Activated CD4-positive, alpha-beta T cell treated with anti-CD3 and anti-CD28 coated beads for 24 hours (primary cell): Measurements from ENCODE around the gene ABI1.
"Not testable (repeated sequence)": the region's sequence is repeated elsewhere in the genome, so short reads cannot be mapped to it uniquely, and the experiment has no call there.

Experiments used
- DNase-seq, 2 donors: peaks; one replicate each; pipeline ENCODE4 v3.0.0-alpha.2; 2020; ENCODE audit warnings: low read depth in 2 of 2

Gene ABI1

GRCh38 chr10:26804418-26805393 lies 56.1 kb downstream of the ABI1 start:
- DNase-seq: no peak

DNA sequence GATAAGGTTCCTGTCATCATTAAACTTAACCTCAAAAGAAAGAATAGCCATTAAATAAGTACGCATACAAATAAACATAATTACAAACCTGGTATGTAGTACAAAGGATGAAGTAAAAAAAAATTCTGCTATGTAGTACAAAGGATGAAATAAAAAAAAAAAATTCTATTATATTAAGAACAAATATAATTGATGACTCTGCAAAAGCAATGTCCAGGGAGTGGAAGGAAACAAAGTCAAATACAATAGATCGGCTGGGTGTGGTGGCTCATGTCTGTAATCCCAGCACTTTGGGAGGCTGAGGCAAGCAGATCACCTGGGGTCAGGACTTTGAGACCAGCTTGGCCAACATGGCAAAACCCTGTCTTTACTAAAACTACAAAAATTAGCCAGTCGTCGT lies 56.9 kb downstream of the ABI1 start:
- no peak for DNase-seq

GRCh38 chr10:26802527-26802926 lies 58.2 kb downstream of the ABI1 start:
- DNase-seq: no peak

GRCh38 chr10:26801831-26802230 lies 58.9 kb downstream of the ABI1 start:
- DNase-seq: no peak

GRCh38 chr10:26801274-26801673 lies 59.5 kb downstream of the ABI1 start:
- no peak for DNase-seq

DNA sequence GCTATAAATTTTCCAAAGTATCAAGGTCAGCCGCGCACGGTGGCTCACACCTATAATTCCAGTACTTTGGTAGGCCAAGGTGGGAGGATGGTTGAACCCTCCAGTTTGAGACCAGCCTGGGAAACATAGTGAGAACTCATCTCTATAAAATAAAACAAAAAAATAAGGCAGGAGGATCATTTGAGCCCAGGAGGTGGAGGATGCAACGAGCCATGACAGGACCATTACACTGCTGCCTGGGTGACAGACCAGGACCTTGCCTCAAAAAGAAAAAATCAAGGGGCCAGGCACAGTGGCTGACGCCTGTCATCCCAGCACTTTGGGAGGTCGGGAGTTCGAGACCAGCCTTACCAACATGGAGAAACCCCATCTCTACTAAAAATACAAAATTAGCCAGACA lies 60.3 kb downstream of the ABI1 start:
- no peak for DNase-seq

DNA sequence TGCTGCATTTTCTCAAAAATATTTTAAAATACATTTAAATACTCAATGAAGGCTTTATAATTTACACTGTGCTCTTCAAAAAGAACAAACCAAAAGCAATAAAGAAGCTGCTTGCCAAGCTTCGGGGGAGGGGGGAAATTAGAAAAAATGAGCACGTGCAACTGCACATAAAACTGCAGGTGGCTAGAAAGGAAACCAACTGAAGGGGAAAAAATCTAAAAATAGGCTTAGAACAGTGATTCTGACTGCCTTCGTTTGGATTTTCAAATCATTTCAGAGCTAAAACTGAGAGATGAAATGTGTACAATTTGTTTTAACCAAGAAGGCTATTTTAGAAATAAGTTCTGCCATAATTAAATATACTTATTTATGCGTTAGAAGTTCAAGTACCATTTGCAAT lies 61.4 kb downstream of the ABI1 start:
- no peak for DNase-seq

DNA sequence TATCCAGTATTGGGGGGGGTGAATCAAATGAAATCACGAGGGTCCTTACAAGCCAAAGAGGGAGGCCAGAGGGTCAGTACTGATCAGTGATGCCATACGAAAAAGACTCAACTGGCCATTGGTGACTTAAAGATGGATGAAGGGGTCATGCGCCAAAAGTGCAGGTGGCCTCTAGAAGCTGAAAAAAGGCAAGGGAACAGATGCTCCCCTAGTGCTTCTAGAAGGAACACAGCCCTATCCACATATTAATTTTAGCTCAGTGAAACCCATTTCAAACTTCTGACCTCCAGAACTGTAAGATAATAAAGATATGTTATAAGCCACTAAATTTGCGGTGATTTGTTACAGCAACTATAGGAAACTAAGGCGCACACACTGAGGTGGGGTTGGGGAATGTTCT lies 62.5 kb downstream of the ABI1 start:
- no peak for DNase-seq

GRCh38 chr10:26797340-26797739 lies 63.4 kb downstream of the ABI1 start:
- DNase-seq: no peak

DNA sequence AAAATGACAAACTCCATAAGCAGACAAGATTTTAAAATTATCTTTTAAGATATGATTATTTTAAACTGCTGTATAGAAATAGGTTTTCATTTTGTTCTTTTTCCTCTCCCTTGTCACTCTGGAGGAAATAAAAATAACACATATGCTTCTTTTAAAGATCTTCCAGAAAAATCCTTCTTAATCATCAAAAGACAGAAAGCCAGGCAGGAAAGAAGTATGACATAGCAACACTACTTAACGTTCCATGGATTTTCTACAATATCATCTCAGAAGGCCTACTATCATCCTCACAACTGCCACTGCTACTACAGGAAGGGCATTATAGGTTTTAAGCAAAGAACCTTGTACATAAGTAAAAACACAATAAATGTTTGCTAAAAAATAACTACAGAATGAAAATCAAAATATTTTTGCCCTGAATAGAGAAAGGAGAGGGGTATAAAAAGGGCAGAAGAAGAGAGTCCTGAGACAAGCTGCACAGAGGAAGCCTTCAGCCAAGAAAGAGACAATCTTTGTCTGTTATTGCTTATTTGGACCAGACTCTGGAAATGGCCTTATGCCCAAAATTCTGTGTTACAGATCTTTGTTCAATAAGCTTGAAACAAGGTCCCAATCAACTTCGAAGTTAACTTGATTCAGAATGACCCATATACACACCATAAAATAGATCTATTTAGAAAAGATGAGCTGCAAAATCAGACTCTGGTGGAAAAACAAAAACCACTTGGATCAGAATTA lies 67.8 kb downstream of the ABI1 start:
- DNase-seq: no peak

GRCh38 chr10:26790221-26790995 lies 70.3 kb downstream of the ABI1 start:
- DNase-seq: no peak

DNA sequence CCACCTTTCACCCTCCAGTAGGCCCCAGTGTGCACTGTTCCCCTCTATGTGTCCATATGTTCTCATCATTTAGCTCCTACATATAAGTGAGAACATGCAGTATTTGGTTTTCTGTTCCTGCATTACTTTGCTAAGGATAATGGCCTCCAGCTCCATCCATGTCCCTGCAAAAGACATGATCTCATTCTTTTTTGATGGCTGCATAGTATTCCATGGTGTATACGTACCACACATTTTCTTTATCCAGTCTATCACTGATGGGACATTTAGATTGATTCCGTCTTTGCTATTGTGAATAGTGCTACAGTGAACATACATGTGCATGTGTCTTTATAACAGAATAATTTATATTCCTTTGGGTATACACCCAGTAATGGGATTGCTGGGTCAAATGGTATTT lies 71.0 kb downstream of the ABI1 start:
- DNase-seq: not testable (repeated sequence)

DNA sequence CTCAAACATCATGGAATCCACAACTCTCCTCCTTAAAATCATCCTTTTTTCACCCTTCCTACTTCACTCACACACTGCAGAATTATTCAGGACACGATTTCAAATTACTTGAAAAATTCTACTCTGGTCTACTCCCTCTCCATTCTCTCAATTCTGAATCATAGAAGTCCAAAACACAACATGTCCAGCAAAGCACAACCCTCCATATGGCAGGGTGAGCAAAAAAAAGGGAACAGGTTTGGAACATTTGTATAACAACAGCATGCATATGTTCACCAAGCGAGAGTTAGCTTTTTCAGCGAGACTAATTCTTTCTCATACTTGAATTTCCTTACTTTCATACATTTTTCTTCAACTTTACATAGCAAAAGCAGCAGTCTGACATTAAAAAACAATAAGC lies 73.4 kb downstream of the ABI1 start:
- DNase-seq: no peak

- no peak for DNase-seq
These were observed 79.0 kb downstream of the ABI1 start for GRCh38 chr10:26781797-26782196.

DNA sequence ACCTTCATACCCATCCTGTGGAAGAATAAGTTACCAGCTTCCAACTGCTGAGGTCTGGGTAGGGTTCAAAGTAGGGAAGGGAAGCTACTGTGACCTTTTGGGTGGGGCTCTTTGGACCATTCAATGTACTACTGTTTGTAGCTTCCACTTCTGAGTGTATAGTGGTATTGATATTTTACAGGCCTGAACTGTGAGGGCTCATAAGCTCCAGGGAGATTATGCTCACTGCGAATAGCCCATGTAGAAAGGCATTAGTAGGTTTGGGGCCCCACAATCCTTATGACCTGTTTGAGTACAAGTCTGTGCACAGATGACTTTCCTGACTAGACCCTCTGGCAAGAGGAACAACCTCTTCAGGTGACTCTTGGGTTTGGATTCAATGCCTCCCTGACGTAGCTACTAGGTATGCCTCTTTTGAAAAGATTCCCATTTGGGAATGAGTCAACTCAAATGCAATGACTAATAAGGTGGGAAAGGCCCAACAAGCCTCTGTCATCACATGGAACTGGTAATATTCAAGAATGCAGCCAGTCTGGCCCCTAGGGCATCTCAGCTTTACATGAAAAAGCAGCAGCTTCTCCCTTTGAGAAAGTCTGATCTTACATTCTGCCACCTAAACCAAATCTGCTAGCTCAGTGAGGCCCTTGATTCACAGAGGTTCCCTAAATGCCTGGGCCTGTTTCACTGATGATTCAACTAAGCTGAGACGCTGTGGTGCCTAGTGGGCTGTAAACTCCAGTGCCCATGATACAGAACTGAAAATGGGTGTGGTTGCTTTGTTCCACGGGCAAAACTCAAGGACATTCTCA lies 79.8 kb downstream of the ABI1 start:
- no peak for DNase-seq

DNA sequence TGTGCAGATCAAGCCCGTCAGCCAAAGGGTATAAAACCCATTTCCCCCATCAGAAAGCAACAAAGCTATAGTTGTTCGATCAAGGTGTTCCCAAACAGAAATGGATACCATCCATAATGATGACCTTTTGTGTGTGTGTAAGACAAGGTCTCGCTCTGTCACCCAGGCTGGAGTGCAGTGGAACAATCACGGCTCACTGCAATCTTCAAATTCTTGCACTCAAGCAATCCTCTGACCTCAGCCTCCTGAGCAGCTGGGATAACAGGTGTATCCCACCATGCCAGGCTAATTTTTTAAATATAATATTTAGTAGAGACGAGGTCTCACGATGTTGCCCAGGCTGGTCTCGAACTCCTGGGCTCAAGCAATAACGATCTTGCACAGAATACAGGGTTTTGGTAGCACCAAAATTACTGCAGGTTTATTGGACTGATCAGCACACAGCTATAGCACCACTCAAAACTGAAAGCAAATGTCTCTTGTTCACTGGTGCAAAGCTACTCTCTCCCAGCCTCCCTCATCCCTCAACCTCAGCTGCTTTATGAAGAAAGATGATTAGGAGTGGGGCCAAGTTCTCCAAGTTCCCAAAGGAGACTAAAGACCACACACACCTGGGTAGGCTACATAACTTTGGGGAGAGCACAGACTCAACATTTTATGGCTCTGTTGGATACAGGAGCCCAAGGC lies 80.5 kb downstream of the ABI1 start:
- no peak for DNase-seq

GRCh38 chr10:26779176-26779860 lies 81.4 kb downstream of the ABI1 start:
- no peak for DNase-seq

DNA sequence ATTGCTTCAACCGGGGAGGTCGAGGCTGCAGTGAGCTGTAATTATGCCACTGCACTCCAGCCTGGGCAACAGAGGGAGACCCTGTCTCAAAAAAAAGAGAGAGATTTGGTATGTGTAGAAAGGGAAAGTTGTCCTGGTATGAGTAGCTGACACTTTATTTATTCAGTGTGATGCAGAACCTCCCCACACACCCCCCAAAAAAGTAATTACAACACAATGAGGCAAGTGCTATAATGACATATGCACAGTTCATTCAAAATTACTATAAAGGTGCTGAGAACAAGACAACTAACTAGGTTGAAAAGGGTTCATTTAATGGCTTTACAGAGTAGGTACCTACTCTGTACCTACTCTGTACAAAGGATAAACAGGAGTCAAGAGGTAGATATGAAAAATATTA lies 83.1 kb downstream of the ABI1 start:
- no peak for DNase-seq

DNA sequence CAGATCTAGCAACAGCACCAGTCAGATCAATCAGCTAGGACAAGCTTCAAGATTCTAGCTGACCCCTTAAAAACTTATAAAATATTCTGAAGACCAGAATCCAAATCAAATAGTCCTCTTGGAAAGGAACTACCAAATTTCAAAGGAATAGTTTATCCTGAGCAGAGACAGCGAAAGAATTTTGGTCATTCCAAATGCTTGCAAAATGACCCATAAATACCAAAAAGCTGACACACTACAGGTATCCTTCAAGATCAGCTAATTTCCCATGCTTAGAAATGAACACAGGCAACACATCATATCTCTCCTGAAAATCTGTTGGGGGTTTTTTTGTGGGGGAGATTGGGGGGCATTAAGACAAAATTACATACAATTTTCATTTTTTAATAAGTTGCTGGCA lies 84.5 kb downstream of the ABI1 start:
- DNase-seq: no peak

GRCh38 chr10:26773633-26774032 lies 87.1 kb downstream of the ABI1 start:
- no peak for DNase-seq
